Measurements from ENCODE around the gene LARP1B.
"Not testable (repeated sequence)": the region's sequence is repeated elsewhere in the genome, so short reads cannot be mapped to it uniquely, and the experiment has no call there.

LARP1B gene

DNA sequence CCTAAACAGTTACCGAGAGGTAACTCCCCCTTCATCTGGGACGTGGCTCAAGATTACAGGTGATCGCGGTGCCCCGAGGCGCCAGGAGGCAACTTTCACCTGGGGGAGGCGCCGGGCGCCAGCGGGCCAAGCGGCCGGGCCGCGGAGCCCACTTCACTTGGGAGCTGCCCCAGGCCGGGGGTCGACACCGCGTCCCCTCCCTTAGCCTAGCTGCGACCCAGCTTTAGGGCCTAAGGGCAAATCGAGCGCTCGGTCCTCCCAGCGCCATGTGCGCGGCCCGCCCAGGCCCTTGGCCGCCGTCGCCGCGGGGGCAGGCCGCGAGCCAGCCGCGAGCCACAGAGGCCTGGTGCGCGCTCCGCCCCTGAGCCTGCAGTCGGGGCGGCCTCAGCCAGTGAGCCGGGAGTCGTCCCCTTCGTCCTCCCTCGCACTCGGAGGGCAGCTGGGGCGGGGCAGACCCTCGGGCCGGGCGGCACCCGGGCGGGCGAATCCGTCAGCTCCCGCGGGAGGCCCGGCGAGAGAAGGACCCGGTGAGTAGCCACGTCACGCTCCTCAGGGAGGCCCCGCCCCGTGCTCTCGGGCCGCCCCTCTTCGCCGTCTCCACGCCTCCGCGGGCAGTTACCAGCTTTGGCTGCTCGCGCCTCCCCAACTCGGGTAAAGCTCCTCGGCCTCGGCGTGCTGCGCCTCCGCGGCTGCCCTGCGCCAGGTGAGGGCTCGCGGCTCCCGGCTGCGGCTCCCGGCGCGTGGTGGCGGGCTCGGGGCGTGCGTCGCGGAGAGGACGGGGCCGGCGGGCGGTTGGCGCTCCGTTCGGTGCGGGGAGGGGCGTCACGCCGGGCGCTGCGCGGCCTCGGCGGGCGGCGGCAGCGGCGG, at the start of gene LARP1B:
Gene LARP1B, plus strand, starts transcription at position 614 of the 867 bp plus-strand sequence. CDS start 13,640 bp downstream, outside the sequence.
- FAIRE-seq (peak; percentile 22), DNase-seq (ENCODE audit: low spot score) (peak; percentile 91)

DNA sequence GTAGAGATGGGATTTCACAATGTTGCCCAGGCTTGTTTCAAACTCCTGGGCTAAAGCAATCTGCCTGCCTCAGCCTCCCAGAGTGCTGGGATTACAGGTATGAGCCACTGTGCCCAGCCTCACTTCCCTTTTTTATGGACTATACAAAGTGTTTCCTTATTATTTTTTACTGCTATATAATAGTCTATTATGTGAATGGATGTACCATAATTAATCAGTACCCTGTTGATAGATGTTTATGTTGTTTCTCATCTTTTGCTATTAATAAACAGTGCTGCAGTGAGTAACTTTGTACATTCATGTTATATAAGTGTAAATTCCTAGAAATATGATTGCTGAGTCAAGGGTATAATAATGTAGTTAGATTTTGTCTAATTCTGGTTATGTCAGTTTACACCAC, 35.8 kb upstream of the LARP1B start:
- no peak for FAIRE-seq
- DNase-seq (ENCODE audit: low spot score): no peak

DNA sequence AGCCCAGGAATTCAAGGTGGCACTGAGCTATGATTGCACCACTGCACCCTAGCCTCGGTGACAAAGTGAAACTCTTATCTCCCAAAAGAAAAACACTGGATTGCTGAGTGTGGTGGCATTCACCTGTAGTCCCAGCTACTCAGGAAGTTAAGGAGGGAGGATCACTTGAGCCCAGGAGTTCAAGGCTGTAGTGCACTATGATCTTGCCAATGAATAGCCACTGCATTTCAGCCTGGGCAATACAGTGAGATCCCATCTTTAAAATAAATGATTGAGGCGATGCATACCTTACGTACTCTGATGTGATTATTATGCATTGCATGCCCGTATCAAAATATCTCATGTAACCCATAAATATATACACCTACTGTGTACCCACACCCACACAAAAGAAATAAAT, 31.2 kb upstream of the LARP1B start:
- no peak for DNase-seq (ENCODE audit: low spot score)
- FAIRE-seq: no peak

DNA sequence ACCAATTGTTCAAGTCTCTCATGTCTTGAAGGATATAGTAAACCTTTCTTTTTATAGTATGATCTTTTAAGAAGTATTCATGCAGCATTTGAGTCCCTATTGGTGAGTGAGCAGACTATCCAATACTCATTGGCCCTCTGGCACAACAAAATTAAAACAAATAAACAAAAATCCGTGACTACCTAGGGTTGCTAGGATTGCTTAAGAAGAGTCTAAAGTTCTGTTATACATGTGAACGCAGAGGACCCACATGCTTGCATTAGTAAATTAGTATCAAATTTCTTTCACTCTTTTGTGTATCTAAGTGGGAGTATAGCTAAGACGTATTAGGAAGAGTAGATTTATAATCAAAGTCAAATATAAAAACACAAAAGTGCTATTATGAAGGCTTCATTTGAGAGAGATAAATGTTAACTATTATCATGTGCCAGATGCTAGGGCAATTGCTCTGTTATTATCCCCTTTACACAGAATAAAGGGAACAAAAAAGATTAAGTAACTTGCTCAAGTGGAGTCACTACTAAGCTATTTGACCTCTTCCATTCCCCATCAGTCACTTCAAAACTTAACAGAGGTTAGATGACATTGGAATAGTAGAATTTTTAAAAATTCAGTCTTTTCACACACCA, 29.2 kb upstream of the LARP1B start:
- DNase-seq (ENCODE audit: low spot score) (no peak), FAIRE-seq (no peak)

DNA sequence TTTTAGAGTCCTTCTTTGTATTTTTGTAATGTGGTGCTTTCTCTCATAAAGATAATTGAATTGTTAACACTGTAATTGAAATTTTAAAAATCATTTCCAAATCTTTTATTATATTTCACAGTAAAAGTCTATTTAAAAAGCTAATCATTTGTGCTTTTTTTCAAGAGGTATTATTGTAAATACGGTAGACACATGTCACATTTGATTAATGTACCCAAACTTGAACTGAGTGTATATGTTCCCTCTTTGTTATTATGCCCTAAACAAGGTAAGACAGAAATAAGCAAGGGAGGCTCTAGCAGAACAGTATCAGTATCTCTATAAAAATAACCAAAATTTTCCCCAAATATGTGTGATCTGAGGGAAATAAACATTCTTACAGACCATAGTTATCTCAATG, 21.5 kb upstream of the LARP1B start:
- no peak for FAIRE-seq

DNA sequence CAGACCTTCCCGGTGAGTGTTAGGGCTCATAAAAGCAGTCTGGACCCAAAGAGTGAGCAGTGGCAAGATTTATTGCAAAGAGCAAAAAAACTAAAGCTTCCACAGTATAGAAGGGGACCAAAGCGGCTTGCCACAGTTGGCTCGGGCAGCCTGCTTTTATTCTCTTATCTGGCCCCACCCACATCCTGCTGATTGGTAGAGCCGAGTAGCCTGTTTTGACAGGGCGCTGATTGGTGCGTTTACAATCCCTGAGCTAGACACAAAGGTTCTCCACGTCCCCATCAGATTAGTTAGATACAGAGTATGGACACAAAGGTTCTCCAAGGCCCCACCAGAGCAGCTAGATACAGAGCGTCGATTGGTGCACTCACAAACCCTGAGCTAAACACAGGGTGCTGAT, 14.1 kb upstream of the LARP1B start:
- not testable (repeated sequence) for DNase-seq (ENCODE audit: low spot score); FAIRE-seq

More for the DNA sequence above, 21.5 kb upstream of the LARP1B start:
- no peak for DNase-seq (ENCODE audit: low spot score)

DNA sequence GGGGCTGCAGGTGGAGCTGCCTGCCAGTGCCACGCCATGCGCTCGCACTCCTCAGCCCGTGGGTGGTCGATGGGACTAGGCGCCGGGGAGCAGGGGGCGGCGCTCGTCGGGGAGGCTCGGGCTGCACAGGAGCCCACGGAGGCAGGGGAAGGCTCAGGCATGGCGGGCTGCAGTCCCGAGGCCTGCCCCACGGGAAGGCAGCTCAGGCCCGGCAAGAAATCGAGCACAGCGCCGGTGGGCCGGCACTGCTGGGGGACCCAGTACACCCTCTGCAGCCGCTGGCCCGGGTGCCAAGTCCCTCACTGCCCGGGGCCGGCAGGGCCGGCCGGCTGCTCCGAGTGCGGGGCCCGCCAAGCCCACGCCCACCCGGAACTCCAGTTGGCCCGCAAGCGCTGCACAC, 13.6 kb upstream of the LARP1B start:
- DNase-seq (ENCODE audit: low spot score); FAIRE-seq: not testable (repeated sequence)

DNA sequence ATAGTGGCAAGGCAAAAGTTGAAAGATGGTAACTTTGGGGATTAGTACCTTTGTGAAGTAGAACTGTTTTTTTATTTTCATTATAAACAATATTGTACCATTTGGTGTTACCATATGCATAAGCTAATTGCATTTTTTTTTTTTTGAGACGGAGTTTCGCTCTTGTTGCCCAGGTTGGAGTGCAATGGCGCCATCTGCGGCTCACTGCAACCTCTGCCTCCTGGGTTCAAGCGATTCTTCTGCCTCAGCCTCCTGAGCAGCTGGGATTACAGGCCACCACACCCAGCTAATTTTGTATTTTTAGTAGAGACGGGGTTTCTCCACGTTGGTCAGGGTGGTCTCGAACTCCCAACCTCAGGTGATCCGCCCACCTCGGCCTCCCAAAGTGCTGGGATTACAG, 9.9 kb upstream of the LARP1B start:
- FAIRE-seq: not testable (repeated sequence)

DNA sequence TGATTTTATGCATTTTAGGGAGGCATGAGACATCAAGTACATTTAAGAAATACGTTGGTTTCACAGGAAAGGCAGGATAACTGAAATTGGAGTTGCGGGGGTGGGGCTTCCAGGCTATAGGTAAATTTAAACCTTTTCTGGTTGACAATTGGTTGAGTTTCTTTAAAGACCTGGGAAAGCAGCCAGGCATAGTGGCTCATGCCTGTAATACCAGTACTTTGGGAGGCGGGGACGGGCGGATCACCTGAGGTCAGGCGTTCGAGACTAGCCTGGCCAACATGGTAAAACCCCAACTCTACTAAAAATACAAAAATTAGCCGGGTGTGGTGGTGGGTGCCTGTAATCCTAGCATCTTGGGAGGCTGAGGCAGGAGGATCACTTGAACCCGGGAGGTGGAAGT, 6.2 kb upstream of the LARP1B start:
- not testable (repeated sequence) for DNase-seq (ENCODE audit: low spot score); FAIRE-seq

More for the DNA sequence above, 9.9 kb upstream of the LARP1B start:
- not testable (repeated sequence) for DNase-seq (ENCODE audit: low spot score)

DNA sequence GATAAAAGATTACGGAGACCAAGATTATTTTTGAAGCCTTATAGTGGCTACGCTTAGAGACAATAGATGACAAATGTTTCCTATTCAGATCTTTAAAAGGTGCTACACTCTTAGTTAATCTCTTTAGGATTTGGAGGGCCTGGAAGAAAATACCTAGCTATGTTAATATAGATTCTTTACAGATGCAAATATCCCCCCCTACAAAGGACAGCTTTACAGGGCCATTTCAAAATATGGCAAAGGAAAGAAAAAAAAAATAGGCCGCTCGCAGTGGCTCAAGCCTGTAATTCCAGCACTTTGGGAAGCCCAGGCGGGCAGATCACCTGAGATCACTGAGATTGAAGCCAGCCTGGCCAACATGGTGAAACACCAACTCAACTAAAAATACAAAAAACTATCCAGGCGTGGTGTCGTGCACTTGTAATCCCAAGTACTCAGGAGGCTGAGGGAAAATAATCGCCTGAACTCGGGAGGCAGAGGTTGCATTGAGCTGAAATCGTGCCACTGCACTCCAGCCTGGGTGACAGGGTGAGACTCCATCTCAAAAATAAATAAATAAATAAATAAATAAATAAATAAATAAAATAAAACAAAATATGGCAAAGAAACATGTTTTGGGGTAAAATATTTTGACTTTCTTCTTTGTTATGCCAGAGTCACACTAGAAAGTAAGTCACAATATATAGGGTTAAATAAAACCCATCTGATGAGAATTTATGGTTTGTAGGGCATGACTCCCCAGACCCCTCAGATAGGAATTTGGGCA, 5.5 kb upstream of the LARP1B start:
- DNase-seq (ENCODE audit: low spot score); FAIRE-seq: not testable (repeated sequence)

DNA sequence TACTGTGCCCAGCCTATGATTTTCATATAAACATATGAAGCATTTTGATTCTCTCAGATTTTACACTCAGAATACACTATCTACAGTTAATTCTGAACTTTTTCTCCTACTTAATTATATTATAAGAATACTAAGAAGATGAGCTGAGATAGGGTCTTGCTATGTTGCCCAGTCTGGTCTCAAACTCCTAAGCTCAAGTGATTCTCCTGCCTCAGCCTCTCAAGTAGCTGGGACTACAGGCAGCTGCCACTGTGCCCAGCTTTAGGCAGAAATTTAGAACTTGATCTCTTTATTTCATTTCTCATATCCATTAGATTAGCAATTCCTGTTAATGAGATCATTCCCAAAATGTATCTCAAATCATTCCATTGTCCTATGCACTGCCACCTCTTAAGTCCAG, 4.7 kb upstream of the LARP1B start:
- DNase-seq (ENCODE audit: low spot score) (no peak), FAIRE-seq (no peak)

DNA sequence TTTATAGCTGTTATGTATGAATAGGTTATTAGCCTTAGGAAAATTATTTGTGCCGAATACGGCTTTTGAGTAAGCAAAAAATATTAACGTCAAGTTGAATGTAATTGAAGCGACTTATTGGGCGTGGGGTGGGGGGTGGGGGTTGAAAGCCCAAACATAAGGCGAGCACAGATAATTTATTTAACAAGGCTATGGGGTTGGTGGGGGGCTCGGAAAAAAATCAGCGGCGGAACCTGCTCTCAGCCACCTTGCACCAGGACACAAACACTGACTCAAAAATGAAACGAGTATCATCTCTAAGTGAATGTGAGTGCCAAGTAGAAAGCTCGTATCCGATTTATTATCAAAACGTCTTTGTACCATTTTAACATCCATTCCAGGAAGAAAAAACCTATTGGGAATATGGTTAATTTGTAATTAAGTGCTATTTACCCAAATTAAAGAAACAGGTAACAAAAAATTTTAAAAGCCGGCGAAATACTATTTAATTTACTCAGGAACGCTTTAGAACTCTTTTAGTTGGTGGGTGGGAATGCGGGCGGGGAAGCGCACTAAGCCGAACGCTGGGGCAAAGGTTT, 902 bp upstream of the LARP1B start:
- no peak for FAIRE-seq

DNA sequence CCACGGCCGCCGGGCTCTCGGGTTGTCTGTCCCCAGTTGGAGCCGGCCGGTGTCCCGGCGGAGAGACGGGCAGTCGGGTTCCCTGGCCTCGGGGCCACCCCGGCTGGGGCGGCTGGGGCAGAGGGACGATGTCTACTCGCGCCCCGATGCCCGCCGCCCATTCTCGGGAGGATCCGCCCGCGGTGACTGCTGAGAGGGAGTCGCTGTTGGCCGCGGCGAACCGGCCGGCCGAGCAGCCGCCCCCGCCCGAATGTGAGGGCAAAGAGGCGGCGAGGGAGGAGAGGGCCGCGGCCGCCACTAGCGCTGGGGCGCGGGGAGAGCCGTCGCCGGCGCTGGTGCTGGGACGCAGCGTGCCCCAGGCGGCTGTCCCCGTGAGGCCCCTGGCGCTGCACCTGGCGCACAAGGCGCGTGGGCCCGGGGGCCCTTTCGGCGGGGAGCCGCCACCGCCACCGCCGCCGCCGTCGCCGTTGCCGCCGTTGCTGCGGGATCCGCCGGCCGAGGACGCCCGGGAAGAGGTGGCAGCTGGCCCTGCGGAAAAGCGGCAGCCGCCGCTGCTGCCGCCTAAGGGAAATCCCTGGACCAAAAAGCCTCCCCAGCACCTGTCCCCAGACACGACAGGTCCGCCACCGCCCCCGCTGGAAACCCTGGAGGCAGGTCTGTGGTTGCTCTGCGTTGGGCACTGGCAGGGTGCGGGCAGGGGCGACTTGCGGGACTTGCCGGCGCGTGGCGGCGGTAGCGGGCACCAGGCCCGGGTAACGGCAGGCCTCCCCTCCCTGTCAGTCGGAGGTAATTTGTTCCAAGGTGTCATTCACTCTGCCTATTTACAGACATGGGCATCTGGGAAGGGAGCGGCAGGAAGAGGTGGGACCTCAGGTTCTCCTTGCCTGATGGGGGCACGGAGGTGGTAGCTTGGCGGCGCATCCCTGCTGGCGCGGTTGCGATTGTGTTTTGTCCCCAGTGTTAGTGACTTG, 739 bp downstream of the LARP1B start:
- DNase-seq (ENCODE audit: low spot score) (peak; percentile 51), FAIRE-seq (no peak)

More for the DNA sequence above, 902 bp upstream of the LARP1B start:
- DNase-seq (ENCODE audit: low spot score): no peak

DNA sequence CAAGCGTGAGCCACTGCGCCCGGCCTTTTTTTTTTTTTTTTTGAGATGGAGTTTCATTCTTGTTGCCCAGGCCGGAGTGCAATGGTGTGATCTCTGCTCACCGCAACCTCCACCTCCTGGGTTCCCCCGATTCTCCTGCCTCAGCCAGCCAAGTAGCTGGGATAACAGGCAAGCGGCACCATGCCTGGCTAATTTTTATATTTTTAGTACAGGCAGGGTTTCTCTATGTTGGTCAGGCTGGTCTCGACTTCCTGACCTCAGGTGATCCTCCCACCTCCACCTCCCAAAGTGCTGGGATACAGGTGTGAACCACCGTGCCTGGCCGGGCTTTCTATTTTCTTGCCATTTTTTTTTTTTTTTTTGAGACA, 5.3 kb downstream of the LARP1B start:
- DNase-seq (ENCODE audit: low spot score): not testable (repeated sequence)
- peak; percentile 39 for FAIRE-seq

DNA sequence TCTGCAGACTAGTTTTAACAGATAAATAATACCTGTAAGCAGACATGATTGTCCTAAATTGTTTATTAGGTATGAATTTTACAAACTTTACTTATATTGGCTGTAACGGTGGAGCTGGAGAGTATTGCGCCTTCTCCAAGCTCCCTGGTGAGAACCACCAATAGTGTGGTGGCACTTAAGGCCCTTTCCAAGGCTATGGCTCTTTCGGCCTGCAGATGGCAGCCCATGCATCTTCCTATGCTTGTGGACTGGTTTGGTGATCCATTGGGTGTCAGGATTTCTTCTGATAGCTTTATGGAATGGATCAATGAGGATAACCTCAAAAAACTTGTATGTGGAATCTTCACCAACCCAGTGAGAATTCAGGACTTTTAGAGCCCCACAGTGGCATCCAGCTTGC, 7.8 kb downstream of the LARP1B start:
- DNase-seq (ENCODE audit: low spot score): no peak

DNA sequence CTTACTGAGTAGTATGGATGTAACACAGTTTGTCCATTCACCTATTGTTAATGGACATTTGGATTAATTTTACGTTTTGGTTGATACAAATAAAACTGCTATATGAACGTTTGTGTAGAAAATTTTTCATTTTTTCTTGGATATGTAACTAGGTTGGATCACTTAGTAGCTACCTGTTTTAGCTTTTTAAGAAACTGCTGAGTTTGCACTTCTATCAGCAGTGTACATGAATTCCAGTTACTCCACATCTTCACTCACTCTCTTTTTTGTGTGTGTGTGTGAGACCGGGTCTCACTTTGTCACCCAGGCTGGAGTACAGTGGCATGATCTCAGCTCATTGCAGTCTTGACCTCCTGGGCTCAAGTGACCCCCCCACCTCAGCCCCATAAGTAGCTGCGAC, 15.4 kb downstream of the LARP1B start:
- no peak for FAIRE-seq
- DNase-seq (ENCODE audit: low spot score): no peak

More for the DNA sequence above, 7.8 kb downstream of the LARP1B start:
- no peak for FAIRE-seq

DNA sequence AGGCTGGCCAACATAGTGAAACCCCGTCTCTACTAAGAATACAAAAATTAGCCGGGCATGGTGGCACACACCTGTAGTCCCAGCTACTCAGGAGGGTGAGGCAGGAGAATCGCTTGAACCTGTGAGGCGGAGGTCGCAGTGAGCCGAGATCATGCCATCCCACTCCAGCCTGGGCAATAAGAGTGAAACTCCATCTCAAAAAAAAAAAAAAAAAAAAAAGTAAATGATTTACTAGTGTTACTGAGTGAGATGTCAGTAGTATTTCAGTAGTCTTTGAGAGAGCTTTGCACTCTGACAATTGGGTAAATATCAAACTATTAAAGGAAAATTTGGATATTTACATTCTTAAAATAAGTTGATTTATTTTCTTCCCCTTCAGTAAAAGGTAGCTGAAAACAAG, 34.2 kb downstream of the LARP1B start:
- not testable (repeated sequence) for FAIRE-seq; DNase-seq (ENCODE audit: low spot score)

DNA sequence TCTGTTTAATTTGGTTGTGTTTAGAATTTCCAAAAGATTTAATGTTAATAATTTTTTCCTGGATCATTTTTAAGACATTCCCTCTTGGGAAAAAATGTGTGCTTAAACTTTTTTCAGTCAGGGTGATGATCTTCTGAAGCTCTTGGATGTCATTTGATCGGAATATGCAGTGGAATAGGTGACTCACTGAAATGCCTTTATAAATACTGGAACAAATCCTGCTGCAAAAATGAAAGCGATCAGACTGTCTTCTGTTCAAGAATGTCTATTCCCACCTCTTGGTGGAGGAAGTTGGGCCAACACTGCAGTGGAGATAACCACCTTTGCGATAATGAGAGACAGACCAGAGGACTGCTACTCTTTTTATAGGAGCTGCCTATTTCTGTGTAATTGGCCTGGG, 46.7 kb downstream of the LARP1B start:
- FAIRE-seq (no peak), DNase-seq (ENCODE audit: low spot score) (no peak)

DNA sequence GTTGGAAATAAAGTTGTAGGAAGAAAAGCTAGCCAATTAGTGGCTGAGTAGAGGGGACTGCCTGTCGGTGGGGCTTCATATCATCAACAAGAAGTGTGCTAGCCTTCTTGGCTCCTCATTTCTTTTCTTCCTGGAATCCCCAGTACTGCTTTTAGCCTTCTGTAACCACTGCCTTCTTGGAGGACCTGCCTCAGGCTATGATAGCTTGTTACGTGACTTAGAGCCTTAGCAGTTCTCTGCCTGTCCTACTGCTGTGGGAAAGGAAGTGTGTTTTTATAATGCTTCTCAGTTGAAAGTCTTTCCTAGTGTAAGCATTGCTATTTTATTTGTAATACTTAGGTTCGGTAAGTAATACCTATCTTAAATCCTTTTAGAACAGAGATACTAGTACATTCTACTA, 61.9 kb downstream of the LARP1B start:
- DNase-seq (ENCODE audit: low spot score) (no peak), FAIRE-seq (no peak)

DNA sequence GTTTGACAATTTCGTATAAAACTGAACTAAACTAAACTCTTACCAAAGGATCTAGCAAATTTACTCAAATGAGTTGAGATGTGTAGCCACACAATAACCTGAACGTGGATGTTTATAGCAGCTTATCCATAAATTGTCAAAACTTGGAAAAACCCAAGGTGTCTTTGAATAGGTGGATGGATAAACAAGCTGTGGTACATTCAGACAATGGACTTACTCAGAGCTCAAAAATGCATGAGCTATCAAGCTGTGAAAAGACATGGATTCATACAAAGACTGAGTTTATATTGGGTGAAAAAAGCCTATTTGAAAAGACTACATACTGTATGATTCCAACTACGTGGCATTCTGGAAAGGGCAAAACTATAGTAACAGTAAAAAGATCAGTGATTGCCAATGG, 69.5 kb downstream of the LARP1B start:
- no peak for FAIRE-seq
- no peak for DNase-seq (ENCODE audit: low spot score)

All from RCC 7860 (cell line).